HG02973 (cell line): ENCODE measurements around the gene RBFOX2.
"Not testable (repeated sequence)": the region's sequence is repeated elsewhere in the genome, so short reads cannot be mapped to it uniquely, and the experiment has no call there.

ENCODE experiments used
- ATAC-seq: cut with Tn5 transposase; IDR thresholded peaks from one replicate; pipeline ENCODE4 v1.9.1; 2021; ENCODE audit warnings: moderate library complexity; ENCODE audit not compliant: unreplicated experiment

RBFOX2 gene

DNA sequence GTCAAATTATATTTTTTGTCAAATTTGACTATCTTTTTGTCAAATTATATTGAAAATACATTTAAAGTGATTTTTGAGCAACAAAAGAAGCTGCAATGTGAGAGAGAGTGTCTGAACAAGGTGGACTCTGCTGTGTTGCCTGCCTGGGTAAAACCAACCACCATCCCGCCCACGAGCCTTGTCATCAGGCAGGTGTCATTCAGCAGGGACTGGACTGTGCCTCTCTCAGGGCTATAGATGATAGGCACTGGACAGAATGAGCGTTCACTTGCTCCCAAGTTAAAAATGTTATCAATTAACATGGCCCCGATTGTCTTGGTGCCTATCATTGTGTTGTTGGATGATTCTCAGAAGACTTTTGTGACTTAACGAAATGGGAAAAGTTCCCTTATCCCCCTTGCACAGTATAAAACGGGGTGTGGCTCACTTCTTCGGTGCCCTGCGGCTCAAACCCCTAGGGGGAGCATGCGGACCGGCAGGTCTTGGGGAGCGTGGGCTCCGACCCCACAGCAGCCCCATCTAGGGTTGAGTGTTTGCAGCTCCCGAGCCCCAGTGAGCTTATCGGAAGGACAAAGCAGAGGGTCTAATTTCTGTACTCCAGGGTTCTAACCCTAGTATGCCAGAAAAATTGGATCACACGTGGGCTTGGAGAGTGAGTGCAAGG is 309.3 kb downstream of the RBFOX2 start:
- no peak for ATAC-seq

- ATAC-seq = no peak
Observed at GRCh38 chr22:35717572-35717971, 311.1 kb downstream of the RBFOX2 start, which contains the start of gene APOL5. Gene APOL5, plus strand, starts transcription at chr22:35717872. Its CDS starts 0 bp downstream, at chr22:35717872.

DNA sequence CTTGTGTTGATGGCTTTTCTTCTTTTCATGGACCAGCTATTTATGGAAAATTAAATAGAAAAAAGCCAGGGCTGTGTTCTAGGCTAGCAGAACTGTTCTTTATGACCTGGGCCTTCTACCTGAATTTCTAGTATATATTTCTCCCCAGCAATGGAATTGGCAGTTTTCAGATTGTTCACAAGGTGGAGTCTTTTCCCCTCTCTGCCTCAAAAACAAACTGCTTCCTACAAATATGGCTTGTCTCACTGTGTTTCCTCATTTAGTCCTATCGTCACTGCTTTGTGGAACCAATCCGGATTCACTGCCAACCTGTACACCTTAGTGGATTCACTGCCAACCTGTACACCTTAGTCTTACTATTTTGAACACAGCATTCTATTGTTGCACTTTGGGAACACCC is 316.0 kb downstream of the RBFOX2 start:
- no peak for ATAC-seq

DNA sequence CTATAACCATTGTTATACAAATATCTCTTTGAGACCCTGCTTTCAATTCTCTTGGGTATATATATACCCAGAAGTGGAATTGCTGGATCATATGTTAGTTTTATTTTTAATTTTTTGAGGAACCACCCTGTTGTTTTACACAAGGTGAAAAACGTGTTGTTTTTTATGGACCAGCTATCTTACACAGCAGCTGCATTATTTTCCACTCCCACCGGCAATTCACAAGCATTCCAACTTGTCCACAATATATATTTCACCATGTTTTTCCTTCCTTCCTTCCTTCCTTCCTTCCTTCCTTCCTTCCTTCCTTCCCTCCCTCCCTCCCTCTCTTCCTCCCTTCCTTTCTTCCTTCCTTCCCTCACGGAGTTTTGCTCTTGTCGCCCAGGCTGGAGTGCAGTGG is 317.3 kb downstream of the RBFOX2 start:
- no peak for ATAC-seq

- no peak for ATAC-seq
Observed at GRCh38 chr22:35708917-35709316, 319.7 kb downstream of the RBFOX2 start.

DNA sequence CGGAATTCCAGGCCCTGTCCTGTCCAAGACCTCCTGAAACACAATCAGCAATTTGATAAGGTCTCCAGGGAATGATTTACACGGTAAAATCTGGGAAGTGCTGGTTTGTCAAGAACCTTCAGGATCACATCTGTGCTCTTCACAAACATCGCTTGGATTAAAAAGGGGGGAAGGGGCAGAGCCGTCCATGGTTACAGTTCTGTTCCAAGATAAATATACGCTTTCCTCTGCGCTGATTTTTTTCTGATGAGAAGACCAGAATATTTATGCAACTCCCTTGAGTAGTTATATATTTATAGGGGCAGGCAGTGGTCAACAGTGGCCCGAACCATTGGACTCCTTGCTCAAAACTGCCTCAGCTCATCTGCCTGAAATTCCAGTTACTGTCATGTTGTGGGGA is 320.2 kb downstream of the RBFOX2 start:
- no peak for ATAC-seq

DNA sequence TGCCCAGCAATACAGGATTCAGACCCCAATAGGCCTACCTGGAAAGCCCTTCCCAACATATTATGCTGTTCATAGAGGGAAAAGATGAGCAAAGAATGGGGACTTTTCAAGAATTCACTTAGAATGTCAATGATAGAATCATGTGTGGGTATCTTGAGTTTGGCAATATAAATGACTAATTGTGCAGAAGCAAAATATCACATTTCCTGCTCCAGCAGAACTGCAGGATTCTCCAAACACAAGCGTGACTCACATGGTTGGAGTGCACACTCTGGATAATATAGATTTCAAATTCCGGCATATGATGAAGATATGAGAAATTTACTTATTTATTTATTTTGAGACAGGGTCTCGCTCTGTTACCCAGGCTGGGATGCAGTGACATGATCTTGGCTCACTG is 323.5 kb downstream of the RBFOX2 start:
- ATAC-seq = no peak

- ATAC-seq = no peak
Observed at GRCh38 chr22:35703861-35704584, 324.6 kb downstream of the RBFOX2 start.

GRCh38 chr22:35699852-35700251 is 328.8 kb downstream of the RBFOX2 start:
- ATAC-seq = not testable (repeated sequence)

DNA sequence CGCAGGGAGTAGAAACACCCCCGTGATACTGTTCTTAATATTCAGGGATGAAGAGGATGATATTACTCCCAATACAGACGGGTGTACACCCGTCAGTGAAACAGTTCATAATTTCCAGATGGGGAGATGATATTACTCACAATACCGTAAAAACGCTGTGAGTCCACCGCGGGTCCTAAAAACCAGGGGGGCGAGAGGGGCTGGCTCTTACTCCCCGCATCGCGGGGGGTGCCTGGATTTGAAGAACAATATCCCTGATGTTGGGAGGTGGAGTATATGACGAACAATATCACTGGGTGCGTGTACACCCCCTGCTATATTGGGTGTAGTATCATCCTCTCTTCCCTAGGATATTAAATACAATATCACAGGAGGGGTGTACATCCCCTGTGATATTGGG is 331.5 kb downstream of the RBFOX2 start:
- no peak for ATAC-seq

DNA sequence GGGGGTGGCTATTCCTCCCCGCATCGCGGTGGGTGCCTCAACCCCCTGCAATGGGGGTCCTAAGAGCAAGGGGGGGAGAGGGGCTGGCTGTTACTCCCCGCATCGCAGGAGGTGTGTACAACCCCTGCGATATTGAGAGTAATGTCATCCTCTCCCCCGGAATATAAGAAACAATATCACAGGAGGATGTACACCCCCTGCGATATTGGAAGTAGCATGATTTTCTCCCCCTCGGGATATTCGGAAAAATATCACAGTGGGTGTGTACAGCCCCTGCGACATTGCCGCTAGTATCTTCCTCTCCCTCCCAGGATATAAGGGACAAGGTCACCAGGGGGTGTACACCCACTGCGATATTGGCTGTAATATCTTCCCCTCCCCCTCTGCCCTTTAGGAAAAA is 333.4 kb downstream of the RBFOX2 start:
- ATAC-seq = no peak

- ATAC-seq = no peak
Observed at GRCh38 chr22:35690001-35690400, 338.6 kb downstream of the RBFOX2 start.

DNA sequence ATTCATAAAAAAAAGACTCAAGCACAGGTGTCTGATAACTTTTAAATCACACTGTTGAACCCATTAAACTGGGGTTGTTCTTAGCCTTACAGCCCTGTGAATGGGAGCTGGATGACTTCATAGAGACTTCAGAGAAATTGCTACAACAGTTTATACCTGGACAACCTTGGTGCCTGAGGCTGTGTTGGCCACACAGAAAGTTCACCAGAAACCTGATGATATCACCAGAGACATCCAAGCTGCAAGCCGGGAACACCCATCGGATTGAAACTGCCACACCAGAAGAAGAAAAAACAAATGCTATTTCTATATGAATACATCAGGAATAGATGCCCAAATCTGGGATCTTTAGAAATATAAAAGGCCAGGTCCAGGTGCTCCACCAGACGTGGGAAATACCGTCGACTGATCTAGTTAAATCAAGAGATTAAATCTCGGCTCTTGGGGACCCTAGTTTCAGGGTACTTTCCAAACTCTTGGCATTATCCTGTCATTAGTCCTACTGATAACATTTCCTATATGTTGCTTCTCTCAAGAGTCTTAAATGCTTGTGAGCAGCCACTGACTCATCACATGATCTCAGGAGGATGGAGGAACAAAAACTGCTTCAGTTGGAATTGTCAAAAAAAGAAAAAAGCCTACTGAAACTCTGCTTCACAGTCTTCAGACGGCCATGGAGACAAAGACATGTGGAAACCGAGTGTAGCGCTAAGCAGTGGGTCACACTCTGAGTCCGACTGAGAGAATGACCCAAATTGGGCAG is 339.5 kb downstream of the RBFOX2 start:
- ATAC-seq = no peak
